Brain microvascular endothelial cell (primary cell): ENCODE measurements around the gene BTC.

ENCODE experiments used
- DNase-seq: peaks from one replicate; pipeline ENCODE4 v3.0.0-alpha.2; 2020
- H3K27ac ChIP-seq: fragments of 250-450 bp; sonication (Bioruptor Pico); 2 replicates; pipeline ENCODE4 v1.5.1; 2020; ENCODE audit warnings: mild to moderate bottlenecking, moderate library complexity
- H3K27me3 ChIP-seq: fragments of 250-450 bp; sonication (Bioruptor Pico); replicated peaks from 2 replicates; pipeline ENCODE4 v1.5.1; 2020; ENCODE audit warnings: mild to moderate bottlenecking
- H3K36me3 ChIP-seq: fragments of 250-450 bp; sonication (Bioruptor Pico); replicated peaks from 2 replicates; pipeline ENCODE4 v1.5.1; 2020; ENCODE audit warnings: mild to moderate bottlenecking
- H3K4me3 ChIP-seq: 2 replicates; pipeline ENCODE4 v1.5.1; 2011; ENCODE audit warnings: low read depth, mild to moderate bottlenecking, control low read depth, low read length, moderate library complexity
- in situ Hi-C: cut with HindIII; loops from 2 replicates; pipeline ENCODE4 v1.10.0; 2017; ENCODE audit warnings: low sequenced_read_pairs, low pct_ligation_motif_present
- TF ChIP-seq, protein P1 (sequence below): IDR thresholded peaks from 2 replicates; pipeline ENCODE4 v1.5.1; 2011; ENCODE audit warnings: low read depth, mild to moderate bottlenecking, moderate library complexity, low read length, control low read depth, inconsistent platforms; ENCODE audit errors: missing control alignments

The BTC gene

GRCh38 chr4:74796631-74797030 lies 2.3 kb upstream of the BTC start:
- no peak overlapping the region for H3K4me3 ChIP-seq
- DNase-seq, result no peak
- TF ChIP-seq, protein P1, sequence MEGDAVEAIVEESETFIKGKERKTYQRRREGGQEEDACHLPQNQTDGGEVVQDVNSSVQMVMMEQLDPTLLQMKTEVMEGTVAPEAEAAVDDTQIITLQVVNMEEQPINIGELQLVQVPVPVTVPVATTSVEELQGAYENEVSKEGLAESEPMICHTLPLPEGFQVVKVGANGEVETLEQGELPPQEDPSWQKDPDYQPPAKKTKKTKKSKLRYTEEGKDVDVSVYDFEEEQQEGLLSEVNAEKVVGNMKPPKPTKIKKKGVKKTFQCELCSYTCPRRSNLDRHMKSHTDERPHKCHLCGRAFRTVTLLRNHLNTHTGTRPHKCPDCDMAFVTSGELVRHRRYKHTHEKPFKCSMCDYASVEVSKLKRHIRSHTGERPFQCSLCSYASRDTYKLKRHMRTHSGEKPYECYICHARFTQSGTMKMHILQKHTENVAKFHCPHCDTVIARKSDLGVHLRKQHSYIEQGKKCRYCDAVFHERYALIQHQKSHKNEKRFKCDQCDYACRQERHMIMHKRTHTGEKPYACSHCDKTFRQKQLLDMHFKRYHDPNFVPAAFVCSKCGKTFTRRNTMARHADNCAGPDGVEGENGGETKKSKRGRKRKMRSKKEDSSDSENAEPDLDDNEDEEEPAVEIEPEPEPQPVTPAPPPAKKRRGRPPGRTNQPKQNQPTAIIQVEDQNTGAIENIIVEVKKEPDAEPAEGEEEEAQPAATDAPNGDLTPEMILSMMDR, result no peak
- no peaks in the 10 kb centered on the region for H3K36me3 ChIP-seq
- no peak overlapping the region for H3K27ac ChIP-seq
- H3K27me3 ChIP-seq, result peaks cover 12% of the 10 kb centered on the region
- in situ Hi-C loops, result no loop called here

GRCh38 chr4:74793757-74794381 lies 454 bp downstream of the BTC start:
- peak overlapping the region; percentile 66 for H3K4me3 ChIP-seq
- in situ Hi-C loops, result no loop called here
- DNase-seq, result no peak
- no peak overlapping the region for H3K27ac ChIP-seq
- H3K27me3 ChIP-seq, result peaks cover 12% of the 10 kb centered on the region
- H3K36me3 ChIP-seq, result no peaks in the 10 kb centered on the region
- TF ChIP-seq, protein P1, result peak; percentile 51

- no peak overlapping the region for H3K27ac ChIP-seq
- in situ Hi-C loops, result no loop called here
- no peak for DNase-seq
- peaks cover 12% of the 10 kb centered on the region for H3K27me3 ChIP-seq
- TF ChIP-seq, protein P1, result no peak
- H3K4me3 ChIP-seq, result no peak overlapping the region
- no peaks in the 10 kb centered on the region for H3K36me3 ChIP-seq
These were observed 3.7 kb downstream of the BTC start for GRCh38 chr4:74790652-74791051.

- DNase-seq, result no peak
- in situ Hi-C loops, result no loop called here
- Histone ChIP-seq H3K27ac (no peak overlapping the region), H3K36me3 (no peaks in the 10 kb centered on the region), H3K4me3 (no peak overlapping the region), H3K27me3 (peaks cover 8% of the 10 kb centered on the region)
- TF ChIP-seq, protein P1, result no peak
These were observed 4.8 kb downstream of the BTC start for GRCh38 chr4:74789518-74789917.

DNA sequence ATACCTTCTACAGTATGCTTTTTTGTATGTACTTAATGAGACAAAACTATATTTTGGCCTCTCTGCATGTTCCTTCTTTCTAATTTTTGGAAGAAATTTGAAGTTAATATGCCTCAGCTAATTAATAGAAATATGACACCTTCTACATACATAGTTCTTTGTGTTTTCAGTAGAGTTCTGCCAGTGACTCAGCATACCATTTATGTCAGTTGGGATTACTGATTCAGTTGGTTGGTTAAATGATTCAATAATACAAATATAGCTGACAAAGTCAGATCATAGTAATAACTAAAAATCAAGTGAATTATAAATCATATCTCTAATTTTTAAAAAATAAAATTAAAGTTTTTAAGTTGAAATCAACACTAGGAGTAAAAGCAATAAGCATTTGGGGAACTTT lies 16.8 kb downstream of the BTC start:
- no peaks in the 10 kb centered on the region for H3K36me3 ChIP-seq
- no peak for DNase-seq
- no peak overlapping the region for H3K27ac ChIP-seq
- H3K4me3 ChIP-seq, result no peak overlapping the region
- in situ Hi-C loops, result no loop called here
- TF ChIP-seq, protein P1, result no peak
- no peaks in the 10 kb centered on the region for H3K27me3 ChIP-seq

- in situ Hi-C loops, result no loop called here
- Histone ChIP-seq H3K4me3 (no peak overlapping the region), H3K27me3 (no peaks in the 10 kb centered on the region), H3K36me3 (no peaks in the 10 kb centered on the region), H3K27ac (no peak overlapping the region)
- TF ChIP-seq, protein P1, result no peak
- no peak for DNase-seq
These were observed 21.5 kb downstream of the BTC start for GRCh38 chr4:74772783-74773182.
